Mesendoderm (in vitro differentiated cells): Measurements from ENCODE around the gene DDX52. TPM values are rescaled to one million over a fixed set of nuclear protein-coding genes. Genes with fewer than 3 reads are reported as not detected.

ENCODE experiments used
- DNase-seq: peaks from one replicate; pipeline ENCODE4 v3.0.0; 2013
- H2AK5ac ChIP-seq: 2 replicates; pipeline ENCODE4 v1.6.1; 2013; ENCODE audit warnings: low read length, inconsistent platforms
- H2BK120ac ChIP-seq: 2 replicates; pipeline ENCODE4 v1.6.1; 2013; ENCODE audit warnings: low read depth, mild to moderate bottlenecking, low read length, moderate library complexity, mixed read lengths
- H2BK15ac ChIP-seq: replicated peaks from 2 replicates; pipeline ENCODE4 v1.6.1; 2013; ENCODE audit warnings: low read depth, mild to moderate bottlenecking, moderate library complexity
- H2BK5ac ChIP-seq: 2 replicates; pipeline ENCODE4 v1.6.1; 2013; ENCODE audit warnings: low read length, inconsistent platforms
- H3K18ac ChIP-seq: 2 replicates; pipeline ENCODE4 v1.6.1; 2013; ENCODE audit warnings: mild to moderate bottlenecking, low read length, mixed read lengths
- H3K23ac ChIP-seq: one replicate; pipeline ENCODE4 v1.6.1; 2013; ENCODE audit warnings: low read length
- H3K27ac ChIP-seq: 2 replicates; pipeline ENCODE4 v1.5.1; 2013; ENCODE audit warnings: low read depth, mild to moderate bottlenecking, inconsistent platforms, low read length, moderate library complexity
- H3K27me3 ChIP-seq: 2 replicates; pipeline ENCODE4 v1.6.1; 2013; ENCODE audit warnings: low read length, control low read depth, mild to moderate bottlenecking, inconsistent platforms; ENCODE audit not compliant: insufficient read depth, poor library complexity
- H3K36me3 ChIP-seq: 2 replicates; pipeline ENCODE4 v1.6.1; 2013; ENCODE audit warnings: low read length, inconsistent platforms; ENCODE audit not compliant: control insufficient read depth, insufficient read depth
- H3K4ac ChIP-seq: one replicate; pipeline ENCODE4 v1.6.1; 2013; ENCODE audit warnings: low read depth, mild to moderate bottlenecking, low read length, moderate library complexity
- H3K4me1 ChIP-seq: 2 replicates; pipeline ENCODE4 v1.6.1; 2013; ENCODE audit warnings: low read depth, low read length, inconsistent platforms; ENCODE audit not compliant: control insufficient read depth
- H3K4me2 ChIP-seq: 2 replicates; pipeline ENCODE4 v1.6.1; 2013; ENCODE audit warnings: low read length
- H3K4me3 ChIP-seq: 2 replicates; pipeline ENCODE4 v1.5.1; 2013; ENCODE audit warnings: mild to moderate bottlenecking, low read length
- H3K56ac ChIP-seq: one replicate; pipeline ENCODE4 v1.6.1; 2013; ENCODE audit warnings: low read length
- H3K79me1 ChIP-seq: 2 replicates; pipeline ENCODE4 v1.6.1; 2013; ENCODE audit warnings: low read length, inconsistent platforms
- H3K79me2 ChIP-seq: 2 replicates; pipeline ENCODE4 v1.6.1; 2013; ENCODE audit warnings: mild to moderate bottlenecking, low read length; ENCODE audit not compliant: control insufficient read depth, insufficient read depth
- H3K9ac ChIP-seq: 2 replicates; pipeline ENCODE4 v1.6.1; 2013; ENCODE audit warnings: low read length, inconsistent platforms
- H4K5ac ChIP-seq: one replicate; pipeline ENCODE4 v1.6.1; 2013; ENCODE audit warnings: low read length
- H4K8ac ChIP-seq: one replicate; pipeline ENCODE4 v1.6.1; 2013; ENCODE audit warnings: low read depth, mild to moderate bottlenecking, control low read depth, low read length, moderate library complexity
- WGBS: extraction: QIAGEN DNeasy Blood & Tissue Kit; methylation state at CpG from one replicate; pipeline ENCODE4 v1.1.7; 2013; ENCODE audit warnings: low lambda C conversion rate, missing lambda C conversion rate; ENCODE audit not compliant: insufficient coverage; ENCODE audit errors: extremely low coverage; 5-methylcytosine and 5-hydroxymethylcytosine counted together
- polyA plus RNA-seq, 2 experiments: library from polyadenylated mRNA; stranded (reverse); fragments of 200-250 nt; gene quantifications; one replicate each; pipeline ENCODE4 v1.2.3, GENCODE V29; 2013

Gene DDX52, protein sequence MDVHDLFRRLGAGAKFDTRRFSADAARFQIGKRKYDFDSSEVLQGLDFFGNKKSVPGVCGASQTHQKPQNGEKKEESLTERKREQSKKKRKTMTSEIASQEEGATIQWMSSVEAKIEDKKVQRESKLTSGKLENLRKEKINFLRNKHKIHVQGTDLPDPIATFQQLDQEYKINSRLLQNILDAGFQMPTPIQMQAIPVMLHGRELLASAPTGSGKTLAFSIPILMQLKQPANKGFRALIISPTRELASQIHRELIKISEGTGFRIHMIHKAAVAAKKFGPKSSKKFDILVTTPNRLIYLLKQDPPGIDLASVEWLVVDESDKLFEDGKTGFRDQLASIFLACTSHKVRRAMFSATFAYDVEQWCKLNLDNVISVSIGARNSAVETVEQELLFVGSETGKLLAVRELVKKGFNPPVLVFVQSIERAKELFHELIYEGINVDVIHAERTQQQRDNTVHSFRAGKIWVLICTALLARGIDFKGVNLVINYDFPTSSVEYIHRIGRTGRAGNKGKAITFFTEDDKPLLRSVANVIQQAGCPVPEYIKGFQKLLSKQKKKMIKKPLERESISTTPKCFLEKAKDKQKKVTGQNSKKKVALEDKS
- 58.3 TPM for polyA plus RNA-seq (2013, experiment 1 of 2)
- polyA plus RNA-seq (2013, experiment 2 of 2): 60.3 TPM

DNA sequence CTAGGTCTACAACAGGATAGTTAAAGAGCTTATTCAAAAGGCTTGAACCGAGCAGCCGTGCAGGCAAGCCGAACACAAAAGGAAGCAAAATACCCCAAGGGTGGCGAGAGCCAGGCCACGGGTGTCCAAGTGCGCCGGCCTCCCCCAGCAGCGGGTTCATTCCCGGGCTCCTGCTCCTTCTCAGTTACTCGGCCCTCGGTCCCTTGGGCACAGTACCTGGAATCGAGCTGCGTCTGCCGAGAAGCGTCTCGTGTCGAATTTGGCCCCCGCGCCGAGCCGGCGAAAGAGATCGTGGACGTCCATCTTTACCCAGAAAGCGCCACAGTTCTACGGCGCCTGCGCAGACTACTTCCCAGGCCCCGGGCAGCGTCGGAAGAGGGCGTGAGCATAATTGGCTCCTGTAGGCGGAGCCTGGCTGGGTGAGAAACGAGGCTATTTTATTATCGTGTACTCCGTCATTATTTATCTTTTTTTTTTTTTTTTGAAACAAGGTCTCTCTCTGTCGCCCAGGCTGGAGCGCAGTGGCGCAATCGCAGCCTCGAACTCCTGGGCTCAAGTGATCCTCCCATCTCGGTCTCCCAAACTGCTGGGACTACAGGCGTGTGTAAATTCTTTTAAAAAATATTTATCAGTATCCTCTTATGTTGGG is at the start of gene DDX52:
Gene DDX52 (minus strand): TSS at position 329 of the 649 bp plus-strand sequence. CDS start 26 bp downstream, at position 303.
- Histone ChIP-seq H3K4me3 (peak within 1 kb of the TSS; percentile 97), H2BK15ac (no peak within 1 kb of the TSS), H2AK5ac (no peak within 1 kb of the TSS), H3K23ac (peak within 1 kb of the TSS; percentile 99), H3K9ac (peak within 1 kb of the TSS; percentile 95), H3K79me2 (peaks cover 21% of the 10 kb centered on the region), H2BK5ac (no peak within 1 kb of the TSS), H4K8ac (no peak within 1 kb of the TSS), H3K27ac (no peak within 1 kb of the TSS), H3K36me3 (no peaks in the 10 kb centered on the region), H3K4me1 (no peaks in the 10 kb centered on the region), H3K4me2 (peak within 1 kb of the TSS; percentile 80), H4K5ac (no peak within 1 kb of the TSS), H3K27me3 (peaks cover 4% of the 10 kb centered on the region), H3K18ac (peak within 1 kb of the TSS; percentile 81), H3K4ac (peak within 1 kb of the TSS; percentile 58), H2BK120ac (no peak within 1 kb of the TSS), H3K79me1 (peaks cover 1% of the 10 kb centered on the region), H3K56ac (peak within 1 kb of the TSS; percentile 94)
- DNase-seq: peak; percentile 89
- no CpG with 5 or more reads among the region's 43 CpGs for WGBS

DNA sequence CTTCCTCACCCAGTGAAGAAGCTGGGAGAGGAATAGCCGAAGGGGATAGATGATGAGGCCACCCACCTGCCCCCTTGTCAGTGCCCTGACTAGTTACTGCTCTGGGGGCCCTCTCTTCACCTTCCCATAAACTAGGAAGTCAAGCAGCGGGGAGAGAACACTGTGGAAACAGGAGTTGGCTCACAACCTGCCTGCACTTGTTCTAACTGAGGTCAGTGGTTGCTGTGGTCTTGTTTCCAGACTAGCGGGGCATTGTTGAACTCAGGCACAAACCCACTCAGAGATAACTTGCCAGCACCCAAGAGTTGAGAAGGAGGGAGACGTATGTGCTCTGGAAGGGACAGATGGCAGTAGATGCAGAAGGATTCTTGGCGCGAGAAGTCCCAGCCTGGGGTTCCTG is 48.6 kb upstream of the DDX52 start:
- WGBS: no CpG with 5 or more reads among the region's 6 CpGs
- Histone ChIP-seq H3K27ac (no peak overlapping the region), H2BK5ac (no peak overlapping the region), H4K8ac (no peak overlapping the region), H3K18ac (no peak overlapping the region), H3K79me1 (no peaks in the 10 kb centered on the region), H2BK15ac (no peak overlapping the region), H3K56ac (no peak overlapping the region), H4K5ac (no peak overlapping the region), H3K23ac (no peak overlapping the region), H3K79me2 (no peaks in the 10 kb centered on the region), H3K36me3 (no peaks in the 10 kb centered on the region), H2BK120ac (no peak overlapping the region), H3K4me3 (no peak overlapping the region), H3K4me1 (no peaks in the 10 kb centered on the region), H3K4me2 (no peak overlapping the region), H3K4ac (no peak overlapping the region), H3K27me3 (no peaks in the 10 kb centered on the region), H3K9ac (no peak overlapping the region), H2AK5ac (no peak overlapping the region)
- DNase-seq: no peak

DNA sequence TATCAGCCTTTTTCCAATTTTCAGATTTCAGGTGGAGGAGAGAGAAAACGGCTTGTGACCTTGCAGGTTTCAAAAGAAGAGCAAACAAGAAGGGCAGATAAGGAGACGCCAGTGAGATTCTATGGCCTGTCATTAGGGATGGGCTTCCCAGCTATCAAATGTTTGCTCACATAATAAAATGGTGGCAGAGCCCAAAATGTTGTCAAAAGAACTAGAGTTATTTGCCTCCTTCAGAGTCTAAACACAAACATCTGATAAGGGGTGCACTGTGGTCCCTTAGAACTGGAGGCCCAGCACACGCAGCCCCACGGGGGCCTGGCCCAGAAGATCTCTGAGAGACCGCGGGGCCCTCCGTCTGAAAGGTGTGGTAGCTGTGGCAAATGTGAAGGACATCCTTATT is 46.1 kb upstream of the DDX52 start:
- Histone ChIP-seq H3K79me2 (no peaks in the 10 kb centered on the region), H3K79me1 (no peaks in the 10 kb centered on the region), H3K56ac (no peak overlapping the region), H2BK5ac (no peak overlapping the region), H3K4ac (no peak overlapping the region), H3K4me2 (no peak overlapping the region), H2BK120ac (no peak overlapping the region), H2BK15ac (no peak overlapping the region), H3K4me1 (no peaks in the 10 kb centered on the region), H3K9ac (no peak overlapping the region), H3K27me3 (no peaks in the 10 kb centered on the region), H4K5ac (no peak overlapping the region), H4K8ac (no peak overlapping the region), H3K23ac (no peak overlapping the region), H2AK5ac (no peak overlapping the region), H3K36me3 (no peaks in the 10 kb centered on the region), H3K18ac (no peak overlapping the region), H3K4me3 (no peak overlapping the region), H3K27ac (no peak overlapping the region)
- WGBS: no CpG with 5 or more reads among the region's 7 CpGs
- no peak for DNase-seq

DNA sequence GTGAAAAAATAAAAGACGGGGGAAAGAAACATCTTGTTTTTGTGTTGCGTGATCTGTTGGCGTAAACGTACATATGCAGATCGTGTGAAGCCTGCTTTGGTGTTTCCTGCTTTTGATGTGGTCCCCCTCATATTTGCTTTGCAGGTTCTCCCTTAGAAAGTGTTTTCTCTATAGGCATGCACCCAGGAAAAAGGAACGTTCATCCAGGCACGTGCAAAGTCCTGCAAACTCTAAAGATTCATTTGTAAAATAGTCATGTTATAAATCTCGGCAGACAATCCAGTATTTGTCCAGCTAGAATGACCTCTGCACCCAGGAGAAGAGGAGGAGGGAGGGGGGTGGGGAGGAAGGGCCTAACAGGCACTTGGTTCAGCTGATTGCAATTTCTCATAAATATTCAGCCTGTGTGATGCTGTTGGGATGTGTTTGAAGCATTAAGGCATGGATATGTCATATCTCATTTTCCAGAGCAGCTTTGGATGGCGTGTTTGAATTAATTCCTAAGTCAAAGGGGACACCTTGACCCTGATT is 40.3 kb upstream of the DDX52 start:
- no peaks in the 10 kb centered on the region for H3K36me3 ChIP-seq
- H3K4me3 ChIP-seq: no peak overlapping the region
- no peak overlapping the region for H4K5ac ChIP-seq
- no peak overlapping the region for H2AK5ac ChIP-seq
- no peak for DNase-seq
- H2BK120ac ChIP-seq: no peak overlapping the region
- no peak overlapping the region for H3K23ac ChIP-seq
- H4K8ac ChIP-seq: no peak overlapping the region
- H3K18ac ChIP-seq: no peak overlapping the region
- no peaks in the 10 kb centered on the region for H3K79me2 ChIP-seq
- no peaks in the 10 kb centered on the region for H3K27me3 ChIP-seq
- no peak overlapping the region for H3K4ac ChIP-seq
- H2BK15ac ChIP-seq: no peak overlapping the region
- no peaks in the 10 kb centered on the region for H3K4me1 ChIP-seq
- no peaks in the 10 kb centered on the region for H3K79me1 ChIP-seq
- no peak overlapping the region for H3K27ac ChIP-seq
- H3K4me2 ChIP-seq: no peak overlapping the region
- H3K56ac ChIP-seq: no peak overlapping the region
- H2BK5ac ChIP-seq: peak overlapping the region; percentile 14
- no peak overlapping the region for H3K9ac ChIP-seq
- no CpG with 5 or more reads among the region's 9 CpGs for WGBS

DNA sequence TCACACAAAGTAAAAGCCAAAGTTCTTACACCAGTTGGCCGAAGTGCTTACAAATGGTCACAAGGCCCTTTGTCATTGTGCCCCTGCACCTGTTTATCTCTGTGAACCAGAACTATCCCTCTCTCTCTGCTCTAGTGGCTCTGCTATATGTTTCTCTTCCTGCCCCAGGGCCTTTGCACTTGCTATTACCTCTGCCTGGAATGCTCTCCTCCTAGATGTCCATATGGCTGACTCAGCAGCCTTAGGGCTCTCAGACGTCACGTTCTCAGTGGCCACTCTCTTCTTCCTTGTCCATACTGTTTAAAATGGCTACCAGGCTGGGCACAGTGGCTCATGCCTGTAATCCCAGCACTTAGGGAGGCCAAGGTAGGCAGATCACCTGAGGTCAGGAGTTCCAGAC is 38.8 kb upstream of the DDX52 start:
- Histone ChIP-seq H3K4me3 (no peak overlapping the region), H3K4me1 (no peaks in the 10 kb centered on the region), H3K4ac (no peak overlapping the region), H3K79me2 (no peaks in the 10 kb centered on the region), H2BK15ac (no peak overlapping the region), H2BK5ac (no peak overlapping the region), H4K5ac (no peak overlapping the region), H2AK5ac (no peak overlapping the region), H2BK120ac (no peak overlapping the region), H3K18ac (no peak overlapping the region), H3K79me1 (no peaks in the 10 kb centered on the region), H3K4me2 (no peak overlapping the region), H3K36me3 (no peaks in the 10 kb centered on the region), H3K23ac (no peak overlapping the region), H4K8ac (no peak overlapping the region), H3K27ac (no peak overlapping the region), H3K9ac (no peak overlapping the region), H3K27me3 (no peaks in the 10 kb centered on the region), H3K56ac (no peak overlapping the region)
- no CpG with 5 or more reads among the region's 3 CpGs for WGBS
- no peak for DNase-seq
